Esophagus muscularis mucosa (tissue), 4 donors: ENCODE measurements around the gene ZNF750.

ENCODE experiments used
- EP300 ChIP-seq: sonication (generic); formaldehyde crosslinking; IDR thresholded peaks from one replicate; pipeline ENCODE4 v1.6.1; 2017; ENCODE audit warnings: antibody characterized with exemption
- POLR2A ChIP-seq: fragments of 450-650 bp; IDR thresholded peaks from one replicate; pipeline ENCODE4 v1.6.1; 2017; ENCODE audit warnings: antibody characterized with exemption, moderate library complexity, mild to moderate bottlenecking, low read depth
- POLR2AphosphoS5 ChIP-seq, 2 donors: sonication (generic); formaldehyde crosslinking; IDR thresholded peaks; one replicate each; pipeline ENCODE4 v1.6.1; 2017; ENCODE audit warnings: antibody characterized with exemption in 2 of 2
- TF ChIP-seq, protein P1 (sequence below), 3 experiments: fragments of 200-600 bp in 2 of 3; fragments of 450-650 bp in 1 of 3; sonication (generic) in 2 of 3; IDR thresholded peaks; one replicate each; pipeline ENCODE4 v1.5.1; 2017 to 2019; ENCODE audit warnings: antibody characterized with exemption in 3 of 3, mild to moderate bottlenecking in 2 of 3, moderate library complexity in 1 of 3

DNA sequence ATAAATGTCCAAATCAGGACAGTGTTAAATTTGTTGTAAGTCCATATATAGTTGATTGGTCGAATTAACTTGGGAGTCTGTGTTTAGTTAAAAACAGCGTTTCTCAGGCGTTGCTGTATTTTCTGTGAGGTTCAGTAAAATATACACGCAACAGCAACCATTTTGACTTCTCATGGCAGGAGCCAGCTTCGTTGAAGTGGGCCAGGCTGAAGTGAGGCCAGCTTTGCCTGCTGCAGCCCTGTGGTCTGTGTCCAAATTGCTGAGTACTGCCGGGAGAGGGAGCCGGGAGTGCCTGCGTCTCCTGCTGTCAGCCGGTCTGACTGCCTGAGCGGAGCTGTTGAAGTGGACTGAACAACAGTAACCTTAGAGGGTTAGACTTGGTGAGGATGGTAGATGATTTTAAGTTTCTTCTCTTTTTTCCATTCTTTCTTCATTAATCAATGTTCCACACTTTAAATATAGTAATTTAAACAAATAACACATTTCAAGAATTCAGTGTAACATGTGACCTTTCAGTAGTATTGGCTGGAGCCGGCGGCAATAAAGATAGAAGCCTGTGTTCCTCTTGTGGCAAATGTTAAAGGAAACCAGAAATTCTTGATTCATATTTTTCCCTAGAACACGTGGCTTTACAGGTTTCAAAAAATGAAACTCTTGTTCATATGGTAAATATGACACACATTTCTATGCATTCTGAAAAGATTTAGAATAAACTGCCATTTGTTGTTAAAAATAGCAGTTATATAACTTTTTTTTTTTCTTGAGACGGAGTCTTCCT lies 37.0 kb upstream of the ZNF750 start:
- TF ChIP-seq, protein P1, sequence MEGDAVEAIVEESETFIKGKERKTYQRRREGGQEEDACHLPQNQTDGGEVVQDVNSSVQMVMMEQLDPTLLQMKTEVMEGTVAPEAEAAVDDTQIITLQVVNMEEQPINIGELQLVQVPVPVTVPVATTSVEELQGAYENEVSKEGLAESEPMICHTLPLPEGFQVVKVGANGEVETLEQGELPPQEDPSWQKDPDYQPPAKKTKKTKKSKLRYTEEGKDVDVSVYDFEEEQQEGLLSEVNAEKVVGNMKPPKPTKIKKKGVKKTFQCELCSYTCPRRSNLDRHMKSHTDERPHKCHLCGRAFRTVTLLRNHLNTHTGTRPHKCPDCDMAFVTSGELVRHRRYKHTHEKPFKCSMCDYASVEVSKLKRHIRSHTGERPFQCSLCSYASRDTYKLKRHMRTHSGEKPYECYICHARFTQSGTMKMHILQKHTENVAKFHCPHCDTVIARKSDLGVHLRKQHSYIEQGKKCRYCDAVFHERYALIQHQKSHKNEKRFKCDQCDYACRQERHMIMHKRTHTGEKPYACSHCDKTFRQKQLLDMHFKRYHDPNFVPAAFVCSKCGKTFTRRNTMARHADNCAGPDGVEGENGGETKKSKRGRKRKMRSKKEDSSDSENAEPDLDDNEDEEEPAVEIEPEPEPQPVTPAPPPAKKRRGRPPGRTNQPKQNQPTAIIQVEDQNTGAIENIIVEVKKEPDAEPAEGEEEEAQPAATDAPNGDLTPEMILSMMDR (IDR thresholded peaks at IDR 0.05), result peak; percentile 27 to 61 (median 50)
- TF ChIP-seq POLR2A (no peak), POLR2AphosphoS5 (IDR thresholded peaks at IDR 0.05) (peak; percentile 36 to 67), EP300 (no peak)
